Kidney epithelial cell (primary cell): ENCODE data around the gene COA4. TPM values are rescaled to one million over a fixed set of nuclear protein-coding genes. Genes with fewer than 3 reads are reported as not detected.

ENCODE experiments used
- DNase-seq: peaks from one replicate; pipeline ENCODE4 v3.0.0-alpha.2; 2010; ENCODE audit warnings: low read depth
- H3K27me3 ChIP-seq: 2 replicates; pipeline ENCODE4 v1.6.0; 2011; ENCODE audit warnings: low read length; ENCODE audit not compliant: control insufficient read depth, insufficient read depth
- H3K36me3 ChIP-seq: 2 replicates; pipeline ENCODE4 v1.5.1; 2011; ENCODE audit warnings: low read length; ENCODE audit not compliant: control insufficient read depth, insufficient read depth
- H3K4me3 ChIP-seq: 2 replicates; pipeline ENCODE4 v1.5.1; 2011; ENCODE audit warnings: low read depth, mild to moderate bottlenecking, control low read depth, low read length
- total RNA-seq: library from RNA; depleted of rRNA; stranded (reverse); fragments of >200 nt; gene quantifications from 2 replicates; pipeline ENCODE4 v1.2.3, GENCODE V29; 2015
- TF ChIP-seq, protein P1 (sequence below): IDR thresholded peaks from 2 replicates; pipeline ENCODE4 v1.5.1; 2011; ENCODE audit warnings: mild to moderate bottlenecking, moderate library complexity, low read length, control low read depth, inconsistent platforms; ENCODE audit not compliant: insufficient read depth, poor library complexity, severe bottlenecking

The COA4 gene
- 80.8 and 103 TPM in 2 replicates for total RNA-seq

DNA sequence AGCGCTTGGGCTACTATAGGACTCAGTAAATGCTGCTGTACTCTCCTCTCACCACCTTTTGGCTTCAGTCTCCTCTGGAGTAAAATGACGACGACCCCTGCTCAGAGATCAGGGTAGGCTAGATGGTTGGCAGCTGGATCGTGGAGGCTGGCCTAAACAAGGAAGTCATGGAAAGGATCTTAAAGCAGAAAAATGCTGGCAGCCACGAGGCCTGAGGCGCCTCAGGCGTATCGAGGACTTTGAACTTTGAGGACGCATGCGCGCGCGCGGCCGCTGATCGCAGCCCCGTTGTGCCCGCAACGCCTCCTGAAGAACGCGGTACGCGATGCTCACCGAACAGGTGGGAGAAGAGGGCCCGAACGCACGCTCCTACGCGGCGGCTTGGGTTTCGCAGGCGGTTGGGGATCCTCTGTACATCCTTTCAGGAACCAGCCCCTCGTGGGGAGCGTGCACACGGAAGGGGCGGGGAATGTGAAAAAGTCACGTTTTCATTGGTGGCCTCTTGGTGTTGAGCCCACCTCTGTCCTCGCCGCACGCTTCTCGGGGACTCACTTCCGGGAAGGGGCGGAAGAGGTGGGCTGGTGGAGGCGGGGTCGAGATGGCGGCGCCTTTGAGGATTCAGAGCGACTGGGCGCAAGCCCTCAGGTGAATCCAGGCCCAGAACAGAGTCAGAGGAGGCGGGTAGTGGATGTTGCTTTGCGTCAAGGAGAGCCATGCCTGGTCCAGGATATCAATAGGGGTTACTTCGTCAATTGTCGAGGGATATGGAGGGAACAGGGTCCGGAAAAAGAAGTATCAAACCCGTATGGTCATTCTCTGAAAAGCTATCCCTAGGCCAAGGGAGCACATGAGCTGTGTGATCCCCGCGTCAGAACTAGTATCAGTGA, at the start of gene COA4, which contains the start of gene PAAF1:
TSS of gene COA4 (minus strand) at position 423 of the 887 bp plus-strand sequence. CDS start 3,468 bp downstream, outside the sequence.
TSS of gene PAAF1 (plus strand) at position 576 of the 887 bp plus-strand sequence. CDS start at position 599, 23 bp downstream.
- peak within 1 kb of the TSS; percentile 57 for H3K4me3 ChIP-seq
- no peaks in the 10 kb centered on the region for H3K27me3 ChIP-seq
- peak; percentile 91 for DNase-seq
- TF ChIP-seq, protein P1, sequence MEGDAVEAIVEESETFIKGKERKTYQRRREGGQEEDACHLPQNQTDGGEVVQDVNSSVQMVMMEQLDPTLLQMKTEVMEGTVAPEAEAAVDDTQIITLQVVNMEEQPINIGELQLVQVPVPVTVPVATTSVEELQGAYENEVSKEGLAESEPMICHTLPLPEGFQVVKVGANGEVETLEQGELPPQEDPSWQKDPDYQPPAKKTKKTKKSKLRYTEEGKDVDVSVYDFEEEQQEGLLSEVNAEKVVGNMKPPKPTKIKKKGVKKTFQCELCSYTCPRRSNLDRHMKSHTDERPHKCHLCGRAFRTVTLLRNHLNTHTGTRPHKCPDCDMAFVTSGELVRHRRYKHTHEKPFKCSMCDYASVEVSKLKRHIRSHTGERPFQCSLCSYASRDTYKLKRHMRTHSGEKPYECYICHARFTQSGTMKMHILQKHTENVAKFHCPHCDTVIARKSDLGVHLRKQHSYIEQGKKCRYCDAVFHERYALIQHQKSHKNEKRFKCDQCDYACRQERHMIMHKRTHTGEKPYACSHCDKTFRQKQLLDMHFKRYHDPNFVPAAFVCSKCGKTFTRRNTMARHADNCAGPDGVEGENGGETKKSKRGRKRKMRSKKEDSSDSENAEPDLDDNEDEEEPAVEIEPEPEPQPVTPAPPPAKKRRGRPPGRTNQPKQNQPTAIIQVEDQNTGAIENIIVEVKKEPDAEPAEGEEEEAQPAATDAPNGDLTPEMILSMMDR, result no peak
- H3K36me3 ChIP-seq, result no peaks in the 10 kb centered on the region

DNA sequence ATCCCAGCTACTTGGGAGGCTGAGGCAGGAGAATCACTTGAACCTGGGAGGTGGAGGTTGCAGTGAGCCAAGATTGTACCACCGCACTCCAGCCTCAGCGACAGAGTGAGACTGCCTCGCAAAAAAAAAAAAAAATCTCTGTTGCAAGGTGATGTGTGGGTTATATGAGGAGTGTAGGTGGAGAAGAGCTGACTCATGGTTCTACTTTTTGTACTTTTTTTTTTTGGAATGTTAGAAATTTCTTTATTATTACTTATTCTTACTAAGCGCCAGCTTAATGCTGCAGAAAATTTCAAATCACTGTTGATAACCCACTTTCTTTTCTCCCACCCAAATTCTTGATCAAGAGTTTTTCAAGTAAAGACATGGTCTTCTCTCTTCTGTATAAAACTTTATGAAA, 44.5 kb upstream of the COA4 start:
- TF ChIP-seq, protein P1, result no peak
- Histone ChIP-seq H3K36me3 (no peaks in the 10 kb centered on the region), H3K27me3 (no peaks in the 10 kb centered on the region), H3K4me3 (no peak overlapping the region)
- no peak for DNase-seq

DNA sequence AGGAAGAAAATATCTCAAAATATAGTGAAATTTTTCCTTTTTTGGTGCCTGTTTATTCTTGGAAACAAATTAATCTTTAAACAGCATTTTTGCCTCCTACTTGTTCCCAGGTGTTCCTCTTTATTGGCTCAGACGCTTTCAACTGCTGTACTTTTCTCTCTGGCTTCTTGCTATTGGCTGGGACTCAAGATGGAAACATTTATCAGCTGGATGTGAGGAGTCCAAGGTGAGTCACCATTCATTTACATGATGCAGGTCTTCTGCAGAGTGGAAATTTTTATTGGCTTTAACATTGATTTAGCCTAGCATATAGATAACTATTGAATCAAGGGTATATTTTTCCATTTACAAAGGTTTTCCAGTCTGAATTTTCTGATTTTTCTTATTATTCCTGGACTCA, 39.8 kb upstream of the COA4 start:
- TF ChIP-seq, protein P1, result no peak
- H3K27me3 ChIP-seq, result no peaks in the 10 kb centered on the region
- DNase-seq, result no peak
- no peaks in the 10 kb centered on the region for H3K36me3 ChIP-seq
- H3K4me3 ChIP-seq, result no peak overlapping the region

DNA sequence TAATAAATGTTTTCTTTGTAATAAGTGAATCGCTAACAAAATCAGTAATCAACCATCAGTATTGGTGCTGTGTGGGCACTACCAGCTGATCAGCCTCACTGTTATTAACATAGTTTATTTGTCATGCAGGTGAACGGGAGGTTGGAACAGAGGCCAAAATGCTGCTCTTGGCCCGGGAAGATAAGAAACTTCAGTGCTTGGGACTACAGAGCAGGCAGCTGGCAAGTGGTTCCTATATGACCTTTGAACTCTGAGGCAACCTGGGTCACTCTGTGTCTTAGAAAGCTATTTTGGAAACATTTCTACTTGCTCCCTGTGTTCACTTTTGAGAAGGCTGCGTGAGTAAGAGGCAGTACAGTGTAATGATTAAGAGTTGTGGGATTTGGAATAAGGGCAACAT, 37.6 kb upstream of the COA4 start:
- TF ChIP-seq, protein P1, result no peak
- H3K4me3 ChIP-seq, result no peak overlapping the region
- no peaks in the 10 kb centered on the region for H3K27me3 ChIP-seq
- no peaks in the 10 kb centered on the region for H3K36me3 ChIP-seq
- no peak for DNase-seq

DNA sequence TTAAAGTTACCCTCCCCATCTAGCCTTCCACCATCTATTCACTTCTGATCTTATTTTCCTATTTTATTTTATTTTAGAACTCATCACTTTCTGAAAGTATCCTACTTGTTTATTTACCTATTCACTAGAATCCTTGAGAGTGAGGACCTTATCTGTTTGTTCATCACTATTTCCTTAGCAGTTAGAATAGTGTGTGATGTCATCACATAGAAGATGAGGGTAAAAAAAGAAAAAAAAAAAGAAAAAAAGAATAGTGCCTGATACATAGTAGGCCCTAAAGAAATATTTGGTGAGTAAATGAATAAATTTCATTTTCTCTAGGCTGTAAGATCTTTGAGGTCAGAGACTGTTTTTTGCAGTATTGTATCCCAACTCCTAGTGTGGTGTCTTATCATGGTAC, 36.8 kb upstream of the COA4 start:
- no peak for DNase-seq
- Histone ChIP-seq H3K27me3 (no peaks in the 10 kb centered on the region), H3K4me3 (no peak overlapping the region), H3K36me3 (no peaks in the 10 kb centered on the region)
- TF ChIP-seq, protein P1, result no peak
